GM18861 (cell line): ENCODE data around the gene DISP3.
"Not testable (repeated sequence)": the region's sequence is repeated elsewhere in the genome, so short reads cannot be mapped to it uniquely, and the experiment has no call there.

Experiments
- ATAC-seq: cut with Tn5 transposase; IDR thresholded peaks from one replicate; pipeline ENCODE4 v1.9.1; 2021; ENCODE audit not compliant: unreplicated experiment

Gene DISP3

GRCh38 chr1:11569551-11569950 is 90.6 kb downstream of the DISP3 start:
- ATAC-seq, result no peak

- no peak for ATAC-seq
Observed at GRCh38 chr1:11569954-11570353, 91.0 kb downstream of the DISP3 start.

DNA sequence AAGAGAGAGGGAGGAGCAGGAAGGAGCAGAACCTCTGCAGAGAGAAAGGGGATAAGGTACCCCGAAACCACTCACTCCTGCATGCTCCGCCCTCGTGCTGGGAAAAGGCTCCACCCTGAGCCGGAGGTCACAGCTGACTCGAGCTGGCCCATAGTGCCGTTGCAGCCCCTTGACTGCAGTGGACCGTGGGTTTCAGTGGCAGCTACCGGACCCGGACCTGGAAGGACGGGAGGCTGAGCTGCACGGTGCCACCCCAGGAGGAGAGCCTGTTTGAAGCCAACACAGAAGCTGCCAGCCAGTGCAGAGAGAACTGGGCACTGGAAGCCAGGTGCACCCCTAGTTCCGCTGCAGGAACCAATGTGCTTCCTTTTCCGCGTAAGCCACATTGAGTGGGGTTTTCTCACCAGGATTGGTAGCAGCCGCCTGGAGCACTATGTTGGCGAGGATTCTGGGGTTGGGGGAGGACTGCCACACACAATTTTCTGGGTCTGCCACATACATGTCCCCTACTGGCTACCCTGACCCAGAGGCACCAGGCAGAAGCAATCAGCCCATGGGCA is 91.9 kb downstream of the DISP3 start:
- no peak for ATAC-seq

- ATAC-seq, result no peak
Observed at GRCh38 chr1:11571906-11572616, 93.1 kb downstream of the DISP3 start.

DNA sequence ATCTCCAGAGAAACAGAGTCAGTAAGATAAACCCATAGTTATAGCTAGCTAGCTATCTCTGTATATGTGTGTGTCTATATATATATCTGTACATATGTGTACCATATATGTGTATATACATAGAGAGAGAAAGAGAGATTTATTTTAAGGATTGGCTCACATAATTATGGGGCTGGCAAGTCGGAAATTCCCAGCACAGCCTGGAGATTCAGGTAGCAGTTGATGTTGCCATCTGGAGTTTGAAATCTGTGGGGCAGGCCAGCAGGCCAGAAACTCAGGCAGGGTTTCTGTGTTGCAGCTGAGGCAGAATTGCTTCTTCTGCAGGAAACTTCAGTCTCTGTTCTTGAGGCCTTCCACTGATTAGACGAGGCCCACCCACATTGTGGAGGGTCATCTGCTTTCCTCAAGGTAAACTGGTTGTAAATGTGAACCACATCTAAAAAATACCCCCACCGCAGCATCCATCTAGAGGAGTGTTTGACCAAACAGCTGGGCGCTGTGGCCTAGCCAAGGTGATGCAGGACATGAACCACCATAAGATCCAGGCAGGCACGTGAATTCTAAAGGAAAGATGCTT is 94.2 kb downstream of the DISP3 start:
- no peak for ATAC-seq

GRCh38 chr1:11575553-11575952 is 96.6 kb downstream of the DISP3 start:
- ATAC-seq, result no peak

DNA sequence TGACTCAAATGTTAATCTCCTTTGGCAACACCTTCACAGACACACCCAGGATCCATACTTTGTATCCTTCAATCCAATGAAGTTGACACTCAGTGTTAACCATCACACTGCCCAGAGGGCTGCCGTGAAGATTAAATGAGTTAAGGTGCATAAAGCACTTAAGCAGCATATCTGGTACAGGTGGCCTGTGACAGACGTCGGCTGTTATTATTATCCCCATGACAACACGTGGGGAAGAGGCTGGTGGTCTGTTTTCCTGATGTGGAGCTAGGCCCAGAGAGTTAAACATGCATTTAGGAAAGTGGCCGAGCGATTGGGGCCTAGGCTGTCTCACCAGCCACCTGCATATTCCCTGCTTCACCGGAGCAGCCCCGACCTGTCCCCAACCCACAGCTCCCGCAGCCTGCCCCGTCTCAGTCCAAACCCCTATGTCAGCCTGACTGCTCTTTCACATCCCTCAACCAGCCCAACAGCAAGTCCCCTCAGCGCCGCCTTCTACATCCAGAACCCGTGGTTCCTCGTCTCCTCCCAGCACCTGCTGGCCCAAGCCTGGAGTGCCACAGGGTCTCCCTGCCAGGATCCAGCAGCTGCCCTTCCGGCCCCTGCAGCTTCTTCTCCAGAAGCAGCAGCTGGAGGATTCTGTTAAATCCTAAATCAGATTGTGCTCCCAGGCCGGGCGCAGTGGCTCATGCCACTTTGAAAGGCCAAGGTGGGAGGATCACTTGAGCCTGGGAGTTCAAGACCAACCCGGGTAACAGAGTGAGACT is 97.3 kb downstream of the DISP3 start:
- no peak for ATAC-seq

DNA sequence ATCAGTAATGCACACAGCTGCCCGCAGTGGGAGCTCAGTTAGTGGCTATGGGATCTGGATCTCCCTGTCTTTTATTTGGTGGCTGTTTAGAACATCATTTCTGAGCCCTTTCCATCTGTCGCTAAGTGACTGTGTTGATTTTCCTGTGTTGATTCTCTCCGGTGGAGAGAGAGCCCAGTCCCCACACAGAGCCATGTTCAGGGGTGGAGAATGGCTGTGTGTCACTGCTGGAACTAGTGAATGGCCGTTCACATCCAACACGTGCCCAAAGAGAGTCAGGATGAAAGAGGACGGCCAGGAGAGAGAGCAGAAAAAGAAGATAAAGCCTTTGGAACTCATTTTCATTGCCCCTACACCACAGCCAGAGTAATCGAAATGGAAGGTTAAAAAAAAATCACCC is 99.0 kb downstream of the DISP3 start:
- ATAC-seq, result no peak

- no peak for ATAC-seq
Observed at GRCh38 chr1:11579506-11579905, 100.6 kb downstream of the DISP3 start.

DNA sequence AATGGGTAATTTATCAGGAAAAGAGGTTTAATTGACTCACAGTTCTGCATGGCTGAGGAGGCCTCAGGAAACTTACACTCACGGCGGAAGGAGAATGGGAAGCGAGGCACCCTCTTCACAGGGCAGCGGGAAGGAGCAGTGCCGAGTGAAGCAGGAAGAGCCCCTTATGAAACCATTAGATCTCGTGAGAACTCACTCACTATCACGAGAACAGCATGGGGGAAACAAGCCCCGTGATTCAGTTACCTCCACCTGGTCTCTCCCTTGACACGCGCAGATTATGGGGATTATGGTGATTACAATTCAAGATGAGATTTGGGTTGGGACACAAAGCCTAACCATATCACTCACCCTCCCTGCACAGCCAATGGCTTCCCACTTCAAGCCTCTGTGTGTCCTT is 101.1 kb downstream of the DISP3 start:
- not testable (repeated sequence) for ATAC-seq

DNA sequence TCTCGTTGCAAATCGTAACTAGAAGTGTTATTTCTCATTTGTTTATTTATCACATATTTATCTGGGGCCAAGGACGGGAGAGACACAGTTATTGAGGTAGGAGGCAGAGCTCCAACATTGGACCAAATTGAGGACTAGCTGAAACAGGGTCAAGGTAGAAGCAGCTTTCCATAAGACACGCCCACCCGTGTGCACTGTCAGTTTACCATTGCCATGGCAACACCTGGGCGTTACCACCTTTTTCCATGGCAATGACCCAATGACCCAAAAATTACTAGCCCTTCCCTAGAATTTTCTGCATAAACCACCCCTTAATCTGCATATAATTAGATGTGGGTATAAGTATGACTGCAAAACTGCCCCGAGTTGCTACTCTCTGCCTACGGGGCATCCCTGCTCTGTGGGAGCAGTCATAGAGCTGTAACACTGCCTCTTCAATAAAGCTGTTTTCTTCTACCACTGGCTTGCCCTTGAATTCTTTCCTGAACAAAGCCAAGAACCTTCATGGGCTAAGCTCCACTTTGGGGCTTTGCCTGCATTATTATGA is 102.6 kb downstream of the DISP3 start:
- no peak for ATAC-seq

GRCh38 chr1:11585389-11585788 is 106.4 kb downstream of the DISP3 start:
- no peak for ATAC-seq
